OCI-LY1 (cell line): ENCODE data around the gene RPS18.
"Not testable (repeated sequence)": the region's sequence is repeated elsewhere in the genome, so short reads cannot be mapped to it uniquely, and the experiment has no call there.

Experiments used
- H2AFZ ChIP-seq: fragments of 200-600 bp; sonication (generic), shearing (Covaris generic); 2 replicates; pipeline ENCODE4 v1.6.0; 2014; ENCODE audit warnings: antibody characterized with exemption, mild to moderate bottlenecking, low read length
- H3F3A ChIP-seq: fragments of 200-600 bp; sonication (generic), shearing (Covaris generic); 2 replicates; pipeline ENCODE4 v1.6.0; 2014; ENCODE audit warnings: mild to moderate bottlenecking, antibody characterized with exemption, low read length, moderate library complexity; ENCODE audit not compliant: insufficient read depth
- H3K27ac ChIP-seq: fragments of 200-600 bp; sonication (generic); 2 replicates; pipeline ENCODE4 v1.5.1; 2014; ENCODE audit warnings: low read length, mixed run types, mild to moderate bottlenecking, low read depth; ENCODE audit not compliant: poor library complexity, severe bottlenecking
- H3K27me3 ChIP-seq: fragments of 200-600 bp; sonication (generic); 2 replicates; pipeline ENCODE4 v1.6.0; 2014; ENCODE audit warnings: antibody characterized with exemption, mild to moderate bottlenecking, low read length, moderate library complexity; ENCODE audit not compliant: insufficient read depth
- H3K36me3 ChIP-seq: fragments of 200-600 bp; sonication (generic); 2 replicates; pipeline ENCODE4 v1.6.1; 2014; ENCODE audit warnings: mild to moderate bottlenecking, antibody characterized with exemption, low read length, moderate library complexity, mixed read lengths; ENCODE audit not compliant: insufficient read depth
- H3K4me1 ChIP-seq: fragments of 200-600 bp; sonication (generic); 2 replicates; pipeline ENCODE4 v1.5.1; 2014; ENCODE audit warnings: mild to moderate bottlenecking, low read length, moderate library complexity; ENCODE audit not compliant: insufficient read depth, severe bottlenecking
- H3K4me2 ChIP-seq: fragments of 200-600 bp; sonication (generic), shearing (Covaris generic); 2 replicates; pipeline ENCODE4 v1.6.1; 2014; ENCODE audit warnings: low read length
- H3K4me3 ChIP-seq: fragments of 200-600 bp; sonication (generic); 2 replicates; pipeline ENCODE4 v1.5.1; 2014; ENCODE audit warnings: low read length, low read depth, mild to moderate bottlenecking, mixed read lengths; ENCODE audit not compliant: poor library complexity, severe bottlenecking
- H3K79me2 ChIP-seq: fragments of 200-600 bp; shearing (Covaris generic); 2 replicates; pipeline ENCODE4 v1.6.1; 2016; ENCODE audit warnings: mixed run types, low read length, mixed read lengths; ENCODE audit not compliant: insufficient read depth
- H3K9ac ChIP-seq: fragments of 200-600 bp; sonication (generic), shearing (Covaris generic); 2 replicates; pipeline ENCODE4 v1.6.1; 2014; ENCODE audit warnings: mild to moderate bottlenecking, low read length, mixed read lengths
- H3K9me2 ChIP-seq: fragments of 200-600 bp; sonication (generic), shearing (Covaris generic); 2 replicates; pipeline ENCODE4 v1.6.1; 2014; ENCODE audit warnings: low read depth, mild to moderate bottlenecking, low read length, mixed read lengths
- H3K9me3 ChIP-seq: fragments of 200-600 bp; shearing (Covaris generic); 2 replicates; pipeline ENCODE4 v1.6.1; 2014; ENCODE audit warnings: low read length, mixed read lengths
- H4K20me1 ChIP-seq: fragments of 200-600 bp; sonication (generic), shearing (Covaris generic); 2 replicates; pipeline ENCODE4 v1.6.0; 2016; ENCODE audit warnings: mild to moderate bottlenecking, low read length; ENCODE audit not compliant: insufficient read depth
- EZH2 ChIP-seq: fragments of 200-600 bp; sonication (generic), shearing (Covaris generic); IDR thresholded peaks from 2 replicates; pipeline ENCODE4 v1.8.0; 2017; ENCODE audit warnings: borderline replicate concordance, mixed run types, mild to moderate bottlenecking, antibody characterized with exemption, low read length, moderate library complexity, mixed read lengths
- TF ChIP-seq, protein P1 (sequence below): fragments of 200-600 bp; sonication (generic), shearing (Covaris generic); IDR thresholded peaks from 2 replicates; pipeline ENCODE4 v1.5.1; 2017; ENCODE audit warnings: mild to moderate bottlenecking, antibody characterized with exemption, low read length, moderate library complexity, mixed read lengths

Gene RPS18

DNA sequence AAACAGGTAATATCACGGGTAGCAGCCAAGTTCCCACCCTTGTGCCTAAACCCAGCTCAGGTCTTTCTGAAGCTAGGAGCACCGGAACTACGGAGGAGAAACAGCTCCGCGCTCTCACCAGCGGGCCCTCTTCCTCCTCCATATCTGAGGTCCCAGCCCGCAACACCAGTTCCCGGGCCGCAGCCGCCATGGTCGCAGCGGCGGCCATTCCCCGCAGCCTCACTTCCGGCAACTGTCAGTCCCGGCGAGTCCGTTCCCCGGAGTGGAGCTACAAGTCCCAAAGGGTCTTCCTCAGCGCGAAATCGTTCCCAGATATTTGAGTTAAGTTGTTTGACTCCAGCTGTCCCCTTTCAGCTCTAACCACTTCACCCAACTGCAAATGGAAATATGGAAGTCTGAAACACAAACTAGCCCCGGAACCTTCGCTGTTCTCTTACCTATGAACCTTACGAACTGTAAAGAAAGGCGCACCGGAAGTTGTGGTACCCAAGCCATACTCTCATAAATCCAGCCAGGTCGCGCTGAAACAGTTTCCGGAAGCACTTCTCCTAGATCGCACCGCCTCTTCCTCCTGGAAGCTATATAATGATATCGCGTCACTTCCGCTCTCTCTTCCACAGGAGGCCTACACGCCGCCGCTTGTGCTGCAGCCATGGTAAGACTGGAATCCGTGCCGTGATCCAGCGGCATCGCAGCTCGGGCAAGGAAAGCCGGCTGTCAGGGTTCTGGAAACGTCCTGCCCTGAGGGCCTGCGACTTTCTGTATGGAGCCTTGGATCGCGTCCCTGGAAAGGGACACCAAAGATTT, at the start of gene RPS18, which contains the start of gene VPS52:
Gene RPS18 (plus strand): TSS at position 608 of the 807 bp plus-strand sequence. CDS start 45 bp downstream, at position 653.
Gene VPS52 (minus strand): TSS at position 409 of the 807 bp plus-strand sequence. CDS start 201 bp downstream, at position 208.
- Histone ChIP-seq H3K27ac (peak within 1 kb of the TSS; percentile 87), H3K27me3 (no peaks in the 10 kb centered on the region), H3K4me1 (peaks cover 55% of the 10 kb centered on the region), H3K9me3 (no peaks in the 10 kb centered on the region), H3F3A (peaks cover 8% of the 10 kb centered on the region; the same call in 1 of the 2 replicates), H3K9ac (peak within 1 kb of the TSS; percentile 98), H4K20me1 (no peaks in the 10 kb centered on the region), H3K9me2 (no peaks in the 10 kb centered on the region), H3K79me2 (peaks cover 36% of the 10 kb centered on the region), H3K4me2 (peak within 1 kb of the TSS; percentile 97), H2AFZ (peak within 1 kb of the TSS; percentile 81), H3K36me3 (peaks cover 76% of the 10 kb centered on the region), H3K4me3 (peak within 1 kb of the TSS; percentile 93)
- TF ChIP-seq EZH2 = no peak
- TF ChIP-seq, protein P1, sequence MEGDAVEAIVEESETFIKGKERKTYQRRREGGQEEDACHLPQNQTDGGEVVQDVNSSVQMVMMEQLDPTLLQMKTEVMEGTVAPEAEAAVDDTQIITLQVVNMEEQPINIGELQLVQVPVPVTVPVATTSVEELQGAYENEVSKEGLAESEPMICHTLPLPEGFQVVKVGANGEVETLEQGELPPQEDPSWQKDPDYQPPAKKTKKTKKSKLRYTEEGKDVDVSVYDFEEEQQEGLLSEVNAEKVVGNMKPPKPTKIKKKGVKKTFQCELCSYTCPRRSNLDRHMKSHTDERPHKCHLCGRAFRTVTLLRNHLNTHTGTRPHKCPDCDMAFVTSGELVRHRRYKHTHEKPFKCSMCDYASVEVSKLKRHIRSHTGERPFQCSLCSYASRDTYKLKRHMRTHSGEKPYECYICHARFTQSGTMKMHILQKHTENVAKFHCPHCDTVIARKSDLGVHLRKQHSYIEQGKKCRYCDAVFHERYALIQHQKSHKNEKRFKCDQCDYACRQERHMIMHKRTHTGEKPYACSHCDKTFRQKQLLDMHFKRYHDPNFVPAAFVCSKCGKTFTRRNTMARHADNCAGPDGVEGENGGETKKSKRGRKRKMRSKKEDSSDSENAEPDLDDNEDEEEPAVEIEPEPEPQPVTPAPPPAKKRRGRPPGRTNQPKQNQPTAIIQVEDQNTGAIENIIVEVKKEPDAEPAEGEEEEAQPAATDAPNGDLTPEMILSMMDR = no peak

DNA sequence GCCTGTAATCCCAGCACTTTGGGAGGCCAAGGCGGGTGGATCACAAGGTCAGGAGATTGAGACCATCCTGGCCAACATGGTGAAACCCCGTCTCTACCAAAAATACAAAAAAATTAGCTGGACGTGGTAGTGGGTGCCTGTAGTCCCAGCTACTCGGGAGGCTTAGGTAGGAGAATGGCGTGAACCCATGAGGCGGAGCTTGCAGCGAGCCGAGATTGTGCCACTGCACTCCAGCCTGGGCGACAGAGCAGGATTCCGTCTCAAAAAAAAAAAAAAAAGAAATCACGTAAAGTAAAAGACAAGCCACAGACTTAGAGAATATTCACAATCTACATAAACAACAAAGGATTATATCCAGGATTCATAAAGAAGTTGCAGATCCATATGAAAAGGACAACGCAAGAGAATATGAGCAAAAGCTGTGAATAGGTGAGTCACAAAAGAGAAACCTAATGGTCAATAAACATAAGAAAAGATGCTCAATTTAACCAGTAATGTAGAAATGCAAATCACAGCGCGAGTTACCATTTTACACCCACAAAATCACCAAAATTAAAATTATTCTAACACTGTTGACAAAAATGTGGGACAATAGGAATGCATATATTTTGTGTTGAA, 45.3 kb upstream of the RPS18 start:
- not testable (repeated sequence) for H3K4me1 ChIP-seq, H3K4me3 ChIP-seq, H3F3A ChIP-seq, H3K27ac ChIP-seq, H2AFZ ChIP-seq, H3K9me3 ChIP-seq, H3K79me2 ChIP-seq, H3K27me3 ChIP-seq, H3K36me3 ChIP-seq, H3K9me2 ChIP-seq, H3K4me2 ChIP-seq, H4K20me1 ChIP-seq, H3K9ac ChIP-seq

DNA sequence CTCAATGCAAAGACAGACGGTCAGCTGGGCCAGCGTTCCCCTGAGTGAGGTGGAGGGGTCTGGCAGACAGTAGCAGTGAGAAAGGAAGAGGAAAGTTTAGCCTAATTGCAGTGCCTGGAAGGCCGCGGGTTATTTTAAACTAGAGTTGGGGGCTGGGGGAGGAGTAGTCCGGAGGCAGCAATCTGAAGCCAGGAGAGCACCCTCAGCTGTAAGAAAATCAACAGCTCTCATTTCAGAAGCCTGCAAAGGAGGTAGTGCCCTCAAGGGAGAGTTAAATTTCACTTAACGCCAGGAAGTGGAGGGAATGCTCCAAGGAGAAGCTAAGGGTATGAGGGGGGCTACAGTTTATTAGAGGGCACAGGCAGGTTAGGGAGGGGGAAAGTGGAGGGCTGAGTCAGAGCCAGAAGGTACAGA, 36.6 kb upstream of the RPS18 start:
- Histone ChIP-seq H3K27me3 (peaks cover 4% of the 10 kb centered on the region; the same call in 1 of the 2 replicates), H4K20me1 (no peaks in the 10 kb centered on the region), H3K9ac (no peak overlapping the region), H3K79me2 (no peaks in the 10 kb centered on the region), H2AFZ (no peak overlapping the region), H3K27ac (no peak overlapping the region), H3K4me1 (no peaks in the 10 kb centered on the region), H3K4me2 (no peak overlapping the region), H3F3A (no peaks in the 10 kb centered on the region), H3K4me3 (no peak overlapping the region), H3K36me3 (no peaks in the 10 kb centered on the region), H3K9me3 (no peaks in the 10 kb centered on the region), H3K9me2 (no peaks in the 10 kb centered on the region)
- no peak for TF ChIP-seq EZH2
- TF ChIP-seq, protein P1 = no peak
